ENCODE measurements around the gene NR3C1. TPM values are rescaled to one million over a fixed set of nuclear protein-coding genes. Genes with fewer than 3 reads are reported as not detected.

Gene NR3C1
- total RNA-seq, 2 donors from 2014 or later, result 30.3 to 38.9 TPM

DNA sequence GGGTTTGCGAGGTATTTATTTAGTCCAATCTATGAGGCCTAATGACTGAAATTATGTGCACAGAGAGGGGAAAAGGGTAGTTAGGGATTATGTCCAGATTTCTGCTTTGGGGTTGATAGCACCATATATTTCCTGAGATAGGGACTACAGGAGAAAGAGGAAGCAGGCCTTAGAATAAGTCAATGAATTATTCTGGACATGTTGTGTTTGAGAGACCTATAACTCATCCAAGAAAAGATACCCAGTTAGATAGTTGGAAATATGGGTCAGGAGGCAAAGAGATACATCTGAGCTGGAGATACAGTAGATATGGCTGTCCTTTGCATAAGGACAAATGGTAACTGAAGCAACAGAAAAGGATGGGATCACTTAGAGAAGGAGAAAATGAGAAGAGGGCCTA, 53.1 kb downstream of the NR3C1 start:
- no peaks in the 10 kb centered on the region for H3K27me3 ChIP-seq
- DNase-seq (ENCODE audit: low spot score), result no peak
- H3K9me3 ChIP-seq, result no peaks in the 10 kb centered on the region
- no peak overlapping the region for H3K27ac ChIP-seq
- TF ChIP-seq, protein P1, sequence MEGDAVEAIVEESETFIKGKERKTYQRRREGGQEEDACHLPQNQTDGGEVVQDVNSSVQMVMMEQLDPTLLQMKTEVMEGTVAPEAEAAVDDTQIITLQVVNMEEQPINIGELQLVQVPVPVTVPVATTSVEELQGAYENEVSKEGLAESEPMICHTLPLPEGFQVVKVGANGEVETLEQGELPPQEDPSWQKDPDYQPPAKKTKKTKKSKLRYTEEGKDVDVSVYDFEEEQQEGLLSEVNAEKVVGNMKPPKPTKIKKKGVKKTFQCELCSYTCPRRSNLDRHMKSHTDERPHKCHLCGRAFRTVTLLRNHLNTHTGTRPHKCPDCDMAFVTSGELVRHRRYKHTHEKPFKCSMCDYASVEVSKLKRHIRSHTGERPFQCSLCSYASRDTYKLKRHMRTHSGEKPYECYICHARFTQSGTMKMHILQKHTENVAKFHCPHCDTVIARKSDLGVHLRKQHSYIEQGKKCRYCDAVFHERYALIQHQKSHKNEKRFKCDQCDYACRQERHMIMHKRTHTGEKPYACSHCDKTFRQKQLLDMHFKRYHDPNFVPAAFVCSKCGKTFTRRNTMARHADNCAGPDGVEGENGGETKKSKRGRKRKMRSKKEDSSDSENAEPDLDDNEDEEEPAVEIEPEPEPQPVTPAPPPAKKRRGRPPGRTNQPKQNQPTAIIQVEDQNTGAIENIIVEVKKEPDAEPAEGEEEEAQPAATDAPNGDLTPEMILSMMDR (IDR thresholded peaks at IDR 0.05), result no peak
- no peaks in the 10 kb centered on the region for H3K36me3 ChIP-seq
- peaks cover 0 to 80% of the 10 kb centered on the region in 2 donors for H3K4me1 ChIP-seq
- H3K4me3 ChIP-seq, result no peak overlapping the region

DNA sequence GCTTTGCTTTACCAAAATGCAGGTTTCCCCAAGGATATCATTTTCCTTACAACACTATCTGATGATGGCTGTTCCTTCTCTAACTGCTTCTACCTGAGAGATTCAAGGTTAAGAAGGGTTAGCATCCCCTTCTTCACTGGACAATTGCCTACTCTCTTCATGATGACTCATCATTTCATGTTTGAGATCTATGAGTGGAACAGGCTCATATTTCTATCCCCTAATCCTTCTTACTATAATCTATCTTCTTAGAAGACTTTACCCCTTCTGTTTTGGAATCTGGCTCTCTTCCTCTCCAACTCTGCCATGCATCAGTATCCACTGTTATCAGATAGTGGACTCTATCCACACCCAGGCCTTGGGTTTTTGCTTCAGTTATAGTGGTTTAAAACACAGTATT, 54.3 kb downstream of the NR3C1 start:
- TF ChIP-seq, protein P1 (IDR thresholded peaks at IDR 0.05), result no peak
- Histone ChIP-seq H3K4me3 (no peak overlapping the region), H3K27me3 (no peaks in the 10 kb centered on the region), H3K9me3 (no peaks in the 10 kb centered on the region), H3K36me3 (no peaks in the 10 kb centered on the region), H3K27ac (no peak overlapping the region), H3K4me1 (peaks cover 0 to 70% of the 10 kb centered on the region in 2 donors)
- no peak for DNase-seq (ENCODE audit: low spot score)

DNA sequence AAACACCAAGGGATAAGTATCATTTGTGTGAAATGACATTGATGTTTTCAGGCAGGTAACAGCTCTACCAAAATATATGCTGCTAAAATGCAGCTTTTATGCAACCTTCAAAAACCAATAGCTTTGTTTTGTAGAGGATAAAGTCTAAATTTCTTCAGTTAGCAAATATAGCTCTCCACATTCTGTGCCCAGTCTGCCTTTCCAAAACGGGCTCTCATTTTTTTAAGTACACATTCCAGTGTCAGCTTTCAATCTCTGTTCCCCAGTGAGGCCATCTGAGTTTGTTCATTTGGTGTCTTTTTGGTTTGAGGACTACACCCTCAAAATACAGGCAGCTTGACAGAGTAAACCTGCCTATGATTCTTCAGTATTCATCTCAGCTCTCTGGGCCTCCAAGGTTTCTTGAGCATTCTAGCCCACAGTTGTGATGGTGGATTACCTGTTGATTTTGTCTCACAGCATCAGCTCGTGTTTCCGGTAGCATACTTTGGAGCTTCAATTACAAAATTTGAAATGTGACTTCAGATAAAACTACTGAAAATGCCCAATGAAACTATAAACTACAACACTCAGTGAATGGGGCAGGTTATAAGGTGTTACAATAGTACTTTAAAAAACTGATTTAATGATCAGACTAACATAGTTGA, 55.7 kb downstream of the NR3C1 start:
- Histone ChIP-seq H3K9me3 (no peaks in the 10 kb centered on the region), H3K36me3 (no peaks in the 10 kb centered on the region), H3K4me3 (no peak overlapping the region), H3K27ac (peak overlapping the region; percentile 32 to 58), H3K27me3 (no peaks in the 10 kb centered on the region), H3K4me1 (peaks cover 0 to 69% of the 10 kb centered on the region in 2 donors)
- TF ChIP-seq, protein P1 (IDR thresholded peaks at IDR 0.05), result no peak
- DNase-seq (ENCODE audit: low spot score), result no peak

DNA sequence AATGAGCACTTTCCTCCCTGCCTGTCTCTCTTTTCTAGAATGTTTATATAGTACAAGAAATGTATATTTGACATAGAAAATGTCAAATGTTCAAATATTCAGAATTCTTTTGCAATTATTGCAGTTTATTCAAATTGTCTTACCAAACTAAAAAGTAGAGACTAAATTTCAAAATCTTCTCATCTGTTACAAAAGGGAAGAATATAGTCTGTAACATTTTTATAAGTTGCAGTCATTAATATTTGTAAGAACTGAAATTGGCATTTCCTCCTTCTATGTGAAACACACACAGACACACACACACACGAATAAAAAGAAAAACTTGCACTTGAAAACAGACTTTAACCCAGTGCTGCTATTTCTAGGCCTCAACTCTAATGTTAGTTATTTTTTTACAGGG, 56.4 kb downstream of the NR3C1 start:
- Histone ChIP-seq H3K27me3 (no peaks in the 10 kb centered on the region), H3K27ac (peak overlapping the region; percentile 32 to 58), H3K36me3 (no peaks in the 10 kb centered on the region), H3K4me3 (no peak overlapping the region), H3K4me1 (peaks cover 0 to 72% of the 10 kb centered on the region in 2 donors), H3K9me3 (no peaks in the 10 kb centered on the region)
- TF ChIP-seq, protein P1 (IDR thresholded peaks at IDR 0.05), result no peak
- no peak for DNase-seq (ENCODE audit: low spot score)

DNA sequence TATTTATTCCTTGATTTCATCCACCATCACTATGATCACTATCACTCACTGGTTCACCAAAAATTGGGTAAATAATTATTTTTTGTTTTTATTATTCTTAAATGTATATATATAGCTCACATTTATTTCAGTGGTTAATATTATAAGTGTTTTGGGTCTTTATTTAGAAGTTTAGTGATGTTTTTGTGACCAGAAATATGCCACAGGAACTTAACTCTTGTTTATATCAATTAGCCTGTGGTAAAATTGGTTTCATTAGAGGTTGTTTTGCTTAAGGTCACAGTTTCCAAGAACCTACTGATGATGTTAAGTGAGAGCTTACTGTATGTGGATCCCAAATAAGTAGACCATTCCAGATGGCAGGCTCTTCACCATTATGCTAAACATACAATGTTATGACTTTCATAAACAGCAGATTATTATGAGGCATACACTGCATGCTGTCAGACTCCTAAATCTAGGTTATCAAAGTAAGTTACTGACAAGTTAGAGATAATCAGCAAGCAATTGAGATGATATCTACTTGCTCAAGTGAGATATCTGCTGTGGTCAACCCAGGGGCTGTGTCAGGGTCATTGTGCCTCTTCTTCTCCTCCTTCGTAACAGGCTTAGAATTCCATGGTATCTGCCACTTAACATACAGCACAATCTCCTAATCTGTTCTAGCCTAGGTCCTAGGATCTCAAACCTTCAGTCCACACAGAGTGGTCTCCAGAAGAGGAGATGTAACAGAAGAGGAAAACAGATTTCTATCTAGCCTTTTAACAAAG, 57.6 kb downstream of the NR3C1 start:
- H3K36me3 ChIP-seq, result no peaks in the 10 kb centered on the region
- H3K4me1 ChIP-seq, result peaks cover 0 to 78% of the 10 kb centered on the region in 2 donors
- TF ChIP-seq, protein P1 (IDR thresholded peaks at IDR 0.05), result no peak
- no peak overlapping the region for H3K4me3 ChIP-seq
- H3K27me3 ChIP-seq, result no peaks in the 10 kb centered on the region
- H3K9me3 ChIP-seq, result no peaks in the 10 kb centered on the region
- H3K27ac ChIP-seq, result peak overlapping the region in 1 of 2 donors; percentile 42
- no peak for DNase-seq (ENCODE audit: low spot score)
